Astrocyte of the spinal cord (primary cell): Measurements from ENCODE around the gene CIITA.
A peak's percentile ranks its signal among the peaks of the same experiment; 100 is the strongest.

Experiments used
- DNase-seq: peaks from one replicate; pipeline ENCODE4 v3.0.0; 2011; ENCODE audit warnings: low read depth, low spot score
- H3K4me3 ChIP-seq: 2 replicates; pipeline ENCODE4 v1.5.1; 2011; ENCODE audit warnings: low read depth, mild to moderate bottlenecking, low read length, moderate library complexity
- CTCF ChIP-seq: IDR thresholded peaks from 2 replicates; pipeline ENCODE4 v1.5.1; 2012; ENCODE audit warnings: low read depth, mild to moderate bottlenecking, low read length, inconsistent platforms
- in situ Hi-C: cut with HindIII; loops from 2 replicates; pipeline ENCODE4 v1.10.0; 2017; ENCODE audit warnings: low sequenced_read_pairs

Gene CIITA

GRCh38 chr16:10906482-10906881 lies 29.5 kb downstream of the CIITA start:
- in situ Hi-C loops, result no loop called here
- no peak for TF ChIP-seq CTCF
- no peak for DNase-seq
- H3K4me3 ChIP-seq, result no peak overlapping the region

GRCh38 chr16:10906914-10907756 lies 30.1 kb downstream of the CIITA start:
- H3K4me3 ChIP-seq, result no peak overlapping the region
- TF ChIP-seq CTCF, result no peak
- in situ Hi-C loops, result no loop called here
- no peak for DNase-seq

GRCh38 chr16:10907757-10908045 lies 30.7 kb downstream of the CIITA start:
- in situ Hi-C loops, result no loop called here
- no peak overlapping the region for H3K4me3 ChIP-seq
- TF ChIP-seq CTCF, result no peak
- DNase-seq, result no peak

GRCh38 chr16:10911267-10911666 lies 34.3 kb downstream of the CIITA start:
- in situ Hi-C loops, result no loop called here
- DNase-seq, result no peak
- no peak for TF ChIP-seq CTCF
- H3K4me3 ChIP-seq, result no peak overlapping the region

- in situ Hi-C loops, result no loop called here
- no peak for DNase-seq
- TF ChIP-seq CTCF, result no peak
- no peak overlapping the region for H3K4me3 ChIP-seq
Observed at GRCh38 chr16:10916534-10916933, 39.5 kb downstream of the CIITA start.

- peak overlapping the region; percentile 11 for H3K4me3 ChIP-seq
- TF ChIP-seq CTCF, result peak; percentile 100
- in situ Hi-C loops, result no loop called here
- DNase-seq, result peak; percentile 91
Observed at GRCh38 chr16:10918294-10919002, 41.4 kb downstream of the CIITA start.
